Measurements from ENCODE around the gene RABGAP1L.

The RABGAP1L gene

DNA sequence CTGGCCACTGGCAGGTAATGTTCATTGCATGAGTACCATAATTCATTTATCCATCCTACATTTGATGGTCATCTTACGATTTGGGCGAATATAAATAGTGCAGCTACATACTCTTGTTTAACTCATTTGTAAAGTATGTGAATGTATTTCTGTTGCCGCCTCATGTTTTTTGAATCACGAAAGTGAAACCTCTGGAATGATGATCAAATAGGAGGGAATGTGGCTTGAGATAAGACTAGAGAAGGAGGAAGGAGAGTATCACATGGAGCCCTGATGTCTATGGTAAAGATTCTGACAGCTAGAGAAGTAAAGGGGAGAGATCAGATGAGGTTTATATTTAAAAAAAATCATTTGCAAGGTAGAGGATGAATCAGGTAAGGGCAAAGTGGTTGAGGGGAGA is 855.9 kb downstream of the RABGAP1L start:
- POLR2A ChIA-PET, result interaction anchor here (1.7 kb wide), 1 partner anchor 15 kb away, joined by 6 read pairs; no protein-coding TSS in a partner anchor
- CTCF ChIA-PET, result no interaction called here
- Histone ChIP-seq H3K4me1 (ENCODE audit: control insufficient read depth, insufficient read depth, low read length) (no peaks in the 10 kb centered on the region), H3K9me3 (ENCODE audit: control insufficient read depth, insufficient read depth, low read depth, low read length) (no peaks in the 10 kb centered on the region), H3K27ac (ENCODE audit: extremely low read depth, low read depth, low read length) (no peak overlapping the region), H3K4me3 (ENCODE audit: low read depth, low read length) (no peak overlapping the region), H3K36me3 (ENCODE audit: control insufficient read depth in 2 of 2, insufficient read depth in 1 of 2, low read length in 2 of 2) (peaks cover 54 to 90% of the 10 kb centered on the region in 2 experiments)
- TF ChIP-seq OSR2 (tag by site-specific recombination; IDR thresholded peaks at IDR 0.05) (no peak), ZNF248 (tag by site-specific recombination; IDR thresholded peaks at IDR 0.05) (no peak)

DNA sequence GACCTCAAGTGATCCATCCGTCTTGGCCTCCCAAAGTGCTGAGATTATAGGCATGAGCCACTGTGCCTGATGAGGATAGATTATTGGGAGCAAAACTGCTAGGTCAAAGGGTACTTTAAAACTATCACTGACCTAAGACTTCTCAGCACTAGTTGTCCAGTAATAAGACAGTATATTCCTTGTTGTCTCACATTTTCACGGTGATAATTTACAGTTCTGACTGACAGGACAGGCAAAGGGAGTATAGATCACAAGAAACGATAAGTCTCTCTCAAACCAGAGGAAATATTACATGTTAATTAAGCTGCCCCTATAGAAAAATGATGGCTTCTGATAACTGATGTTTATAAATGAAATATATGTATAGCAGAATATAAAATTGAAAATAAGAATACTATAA is 860.2 kb downstream of the RABGAP1L start:
- TF ChIP-seq ZNF112 (tag by site-specific recombination; IDR thresholded peaks at IDR 0.05), result no peak
- TF ChIP-seq KLF16 (tag by site-specific recombination; IDR thresholded peaks at IDR 0.05), result no peak
- TF ChIP-seq, protein P1, sequence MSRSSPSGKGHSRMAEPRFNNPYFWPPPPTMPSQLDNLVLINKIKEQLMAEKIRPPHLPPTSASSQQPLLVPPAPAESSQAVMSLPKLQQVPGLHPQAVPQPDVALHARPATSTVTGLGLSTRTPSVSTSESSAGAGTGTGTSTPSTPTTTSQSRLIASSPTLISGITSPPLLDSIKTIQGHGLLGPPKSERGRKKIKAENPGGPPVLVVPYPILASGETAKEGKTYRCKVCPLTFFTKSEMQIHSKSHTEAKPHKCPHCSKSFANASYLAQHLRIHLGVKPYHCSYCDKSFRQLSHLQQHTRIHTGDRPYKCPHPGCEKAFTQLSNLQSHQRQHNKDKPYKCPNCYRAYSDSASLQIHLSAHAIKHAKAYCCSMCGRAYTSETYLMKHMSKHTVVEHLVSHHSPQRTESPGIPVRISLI (tag by site-specific recombination; IDR thresholded peaks at IDR 0.05), result no peak
- no peak for TF ChIP-seq ZNF302 (tag by site-specific recombination; IDR thresholded peaks at IDR 0.05; ENCODE audit: low read depth)
- no peak for TF ChIP-seq GLIS2 (tag by site-specific recombination; IDR thresholded peaks at IDR 0.05)
- Histone ChIP-seq H3K27ac (ENCODE audit: extremely low read depth, low read depth, low read length) (no peak overlapping the region), H3K4me3 (ENCODE audit: low read depth, low read length) (no peak overlapping the region), H3K9me3 (ENCODE audit: control insufficient read depth, insufficient read depth, low read depth, low read length) (no peaks in the 10 kb centered on the region), H3K4me1 (ENCODE audit: control insufficient read depth, insufficient read depth, low read length) (no peaks in the 10 kb centered on the region; the same call in 1 of the 2 replicates), H3K36me3 (ENCODE audit: control insufficient read depth in 2 of 2, insufficient read depth in 1 of 2, low read length in 2 of 2) (peaks cover 30 to 51% of the 10 kb centered on the region in 2 experiments)
- POLR2A ChIA-PET, result no interaction called here
- CTCF ChIA-PET, result interaction anchor here (0.6 kb wide), 1 partner anchor 134 kb away, joined by 3 read pairs; no protein-coding TSS in a partner anchor

DNA sequence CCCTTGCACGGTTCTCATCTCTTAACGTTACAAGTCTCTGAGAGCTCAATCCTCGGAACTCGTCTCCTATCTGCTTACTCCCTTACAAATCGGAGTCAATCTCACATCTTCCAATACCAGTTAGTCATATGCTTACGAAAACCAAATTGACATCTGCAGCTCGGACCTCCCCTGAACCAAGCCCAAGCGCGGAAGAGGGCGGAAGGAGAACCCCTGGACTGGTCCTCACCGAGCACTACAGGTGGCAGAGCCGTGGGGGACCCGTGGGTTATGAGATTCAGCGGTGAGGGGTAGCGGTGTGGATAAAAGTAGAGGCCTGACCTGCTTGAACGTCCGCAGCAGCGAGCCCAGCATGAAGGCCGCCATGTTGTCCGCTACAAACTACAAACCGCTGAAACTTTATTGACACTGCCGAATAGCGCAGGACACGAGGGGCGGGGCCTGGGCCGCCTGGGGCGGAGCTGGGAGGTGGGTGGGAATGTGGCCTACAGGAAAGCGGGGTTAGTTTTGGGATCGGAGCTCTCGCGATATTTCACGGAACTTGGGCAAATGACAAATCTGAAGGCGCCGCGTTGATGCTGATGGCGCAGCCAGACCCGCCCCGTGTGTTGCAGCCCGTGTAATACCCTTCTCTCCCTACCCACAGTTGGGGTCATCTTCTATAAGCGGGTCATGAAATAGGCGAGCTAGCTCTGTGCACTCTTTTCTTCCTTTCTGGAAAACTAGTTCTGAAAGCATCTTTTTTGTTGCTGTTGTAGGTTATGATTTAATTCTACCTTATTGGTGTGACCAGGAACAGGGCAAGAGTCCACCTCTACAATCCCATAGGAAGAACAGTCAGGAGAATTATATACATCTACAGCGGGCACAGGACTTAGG is 864.0 kb downstream of the RABGAP1L start, which contains the start of gene MRPS14:
Gene MRPS14 (minus strand): TSS at position 383 of the 879 bp plus-strand sequence. CDS start 17 bp downstream, at position 366.
- ChIA-PET CTCF (interaction anchor here (0.6 to 1.1 kb wide), 6 partner anchors 17 to 1466 kb away, joined by 3 read pairs; no protein-coding TSS in a partner anchor), POLR2A (interaction anchor here (0.7 to 3.8 kb wide), 10 partner anchors 9 to 1186 kb away, joined by 3 to 58 read pairs (median 5); partner anchors contain the start of gene CACYBP)
- Histone ChIP-seq H3K9me3 (ENCODE audit: control insufficient read depth, insufficient read depth, low read depth, low read length) (no peaks in the 10 kb centered on the region), H3K4me3 (ENCODE audit: low read depth, low read length) (peak within 1 kb of the TSS; percentile 95), H3K36me3 (ENCODE audit: control insufficient read depth in 2 of 2, insufficient read depth in 1 of 2, low read length in 2 of 2) (peaks cover 0 to 14% of the 10 kb centered on the region in 2 experiments; a peak in 2 of 3 replicates), H3K4me1 (ENCODE audit: control insufficient read depth, insufficient read depth, low read length) (no peaks in the 10 kb centered on the region; the same call in 1 of the 2 replicates), H3K27ac (ENCODE audit: extremely low read depth, low read depth, low read length) (peak within 1 kb of the TSS; percentile 32)
- TF ChIP-seq SALL2 (tag by site-specific recombination; IDR thresholded peaks at IDR 0.05; ENCODE audit: borderline replicate concordance) (no peak), ZNF791 (tag by site-specific recombination; IDR thresholded peaks at IDR 0.05) (no peak), PRDM1 (tag by site-specific recombination; IDR thresholded peaks at IDR 0.05) (no peak), BCL11B (tag by site-specific recombination; IDR thresholded peaks at IDR 0.05; ENCODE audit: low read depth) (no peak), ZNF335 (tag by site-specific recombination; conservative IDR thresholded peaks at IDR 0.05) (peak; percentile 68), ZNF146 (tag by site-specific recombination; IDR thresholded peaks at IDR 0.05) (0 out of 2 replicates have a peak, but pooled peaks have one; percentile 3), KLF8 (tag by site-specific recombination; IDR thresholded peaks at IDR 0.05) (peak; percentile 95), ZNF302 (tag by site-specific recombination; IDR thresholded peaks at IDR 0.05; ENCODE audit: low read depth) (no peak), WT1 (tag by site-specific recombination; IDR thresholded peaks at IDR 0.05) (0 out of 2 replicates have a peak, but pooled peaks have one; percentile 8), ZNF114 (tag by site-specific recombination; IDR thresholded peaks at IDR 0.05) (no peak), ZNF394 (tag by site-specific recombination; IDR thresholded peaks at IDR 0.05; ENCODE audit: borderline replicate concordance) (peak; percentile 65; the same call in 1 of the 2 replicates), ZNF214 (tag by site-specific recombination; IDR thresholded peaks at IDR 0.05; ENCODE audit: borderline replicate concordance) (no peak), BCL11A (tag by site-specific recombination; IDR thresholded peaks at IDR 0.05; ENCODE audit: low read depth) (no peak), KLF7 (tag by site-specific recombination; IDR thresholded peaks at IDR 0.05; ENCODE audit: borderline replicate concordance) (peak; percentile 66; the same call in 1 of the 2 replicates), ZNF629 (tag by site-specific recombination; IDR thresholded peaks at IDR 0.05) (peak; percentile 76), ZNF843 (tag by site-specific recombination; IDR thresholded peaks at IDR 0.05) (0 out of 2 replicates have a peak, but pooled peaks have one; percentile 32), ZNF76 (tag by site-specific recombination; IDR thresholded peaks at IDR 0.05; ENCODE audit: borderline replicate concordance, low read depth) (peak; percentile 81)
- TF ChIP-seq, protein P2, sequence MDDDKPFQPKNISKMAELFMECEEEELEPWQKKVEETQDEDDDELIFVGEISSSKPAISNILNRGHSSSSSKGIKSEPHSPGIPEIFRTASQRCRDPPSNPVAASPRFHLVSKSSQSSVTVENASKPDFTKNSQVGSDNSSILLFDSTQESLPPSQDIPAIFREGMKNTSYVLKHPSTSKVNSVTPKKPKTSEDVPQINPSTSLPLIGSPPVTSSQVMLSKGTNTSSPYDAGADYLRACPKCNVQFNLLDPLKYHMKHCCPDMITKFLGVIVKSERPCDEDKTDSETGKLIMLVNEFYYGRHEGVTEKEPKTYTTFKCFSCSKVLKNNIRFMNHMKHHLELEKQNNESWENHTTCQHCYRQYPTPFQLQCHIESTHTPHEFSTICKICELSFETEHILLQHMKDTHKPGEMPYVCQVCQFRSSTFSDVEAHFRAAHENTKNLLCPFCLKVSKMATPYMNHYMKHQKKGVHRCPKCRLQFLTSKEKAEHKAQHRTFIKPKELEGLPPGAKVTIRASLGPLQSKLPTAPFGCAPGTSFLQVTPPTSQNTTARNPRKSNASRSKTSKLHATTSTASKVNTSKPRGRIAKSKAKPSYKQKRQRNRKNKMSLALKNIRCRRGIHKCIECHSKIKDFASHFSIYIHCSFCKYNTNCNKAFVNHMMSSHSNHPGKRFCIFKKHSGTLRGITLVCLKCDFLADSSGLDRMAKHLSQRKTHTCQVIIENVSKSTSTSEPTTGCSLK (tag by site-specific recombination; IDR thresholded peaks at IDR 0.05), result no peak
- TF ChIP-seq, protein P3, sequence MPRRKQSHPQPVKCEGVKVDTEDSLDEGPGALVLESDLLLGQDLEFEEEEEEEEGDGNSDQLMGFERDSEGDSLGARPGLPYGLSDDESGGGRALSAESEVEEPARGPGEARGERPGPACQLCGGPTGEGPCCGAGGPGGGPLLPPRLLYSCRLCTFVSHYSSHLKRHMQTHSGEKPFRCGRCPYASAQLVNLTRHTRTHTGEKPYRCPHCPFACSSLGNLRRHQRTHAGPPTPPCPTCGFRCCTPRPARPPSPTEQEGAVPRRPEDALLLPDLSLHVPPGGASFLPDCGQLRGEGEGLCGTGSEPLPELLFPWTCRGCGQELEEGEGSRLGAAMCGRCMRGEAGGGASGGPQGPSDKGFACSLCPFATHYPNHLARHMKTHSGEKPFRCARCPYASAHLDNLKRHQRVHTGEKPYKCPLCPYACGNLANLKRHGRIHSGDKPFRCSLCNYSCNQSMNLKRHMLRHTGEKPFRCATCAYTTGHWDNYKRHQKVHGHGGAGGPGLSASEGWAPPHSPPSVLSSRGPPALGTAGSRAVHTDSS (tag by site-specific recombination; IDR thresholded peaks at IDR 0.05), result no peak; the same call in 1 of the 2 replicates

All from HEK293 (cell line).